H1 (cell line): ENCODE measurements around the gene UBE2I. TPM values are rescaled to one million over a fixed set of nuclear protein-coding genes. Genes with fewer than 3 reads are reported as not detected.

ENCODE experiments used
- CTCF ChIA-PET: fragments of 300-600 bp; sonication (Branson Sonifier 250); formaldehyde crosslinking; loops from one replicate; lab custom pipeline; 2021; ENCODE audit not compliant: partially characterized antibody; lab: Charles Lee
- POLR2A ChIA-PET: fragments of 300-600 bp; sonication (Branson Sonifier 250); formaldehyde crosslinking; loops from one replicate; lab custom pipeline; 2021; ENCODE audit warnings: inconsistent platforms; ENCODE audit not compliant: partially characterized antibody; lab: Charles Lee
- DNase-seq, 2 experiments: peaks; one replicate each; pipeline versions ENCODE4 v3.0.0 to v3.0.0-alpha.2; 2010 to 2022; ENCODE audit warnings: low spot score in 2 of 2, low read depth in 1 of 2, mixed read lengths in 1 of 2
- FAIRE-seq: peaks from 2 replicates; lab custom pipeline; 2011; peaks lifted over from hg19 to GRCh38; lab: Jason Lieb, UNC
- H2AFZ ChIP-seq: 2 replicates; pipeline ENCODE4 v1.8.1; 2012; ENCODE audit warnings: low read length, inconsistent platforms
- H2AK5ac ChIP-seq: 2 replicates; pipeline ENCODE4 v1.6.1; 2013; ENCODE audit warnings: low read depth, low read length
- H2BK120ac ChIP-seq: replicated peaks from 2 replicates; pipeline ENCODE3; 2013; ENCODE audit warnings: low read depth, low read length, inconsistent platforms
- H2BK12ac ChIP-seq: 2 replicates; pipeline ENCODE4 v1.6.1; 2013; ENCODE audit warnings: low read depth, low read length
- H2BK15ac ChIP-seq: 2 replicates; pipeline ENCODE4 v1.6.1; 2013; ENCODE audit warnings: low read length
- H2BK20ac ChIP-seq: 2 replicates; pipeline ENCODE4 v1.6.1; 2013; ENCODE audit warnings: low read length
- H2BK5ac ChIP-seq: 2 replicates; pipeline ENCODE4 v1.6.1; 2013; ENCODE audit warnings: low read depth, low read length
- H3K14ac ChIP-seq: 2 replicates; pipeline ENCODE4 v1.6.1; 2013; ENCODE audit warnings: inconsistent platforms; ENCODE audit not compliant: insufficient read length
- H3K18ac ChIP-seq: 2 replicates; pipeline ENCODE4 v1.6.1; 2013; ENCODE audit warnings: low read length; ENCODE audit errors: extremely low read depth
- H3K23ac ChIP-seq: 2 replicates; pipeline ENCODE4 v1.6.1; 2013; ENCODE audit warnings: inconsistent platforms; ENCODE audit not compliant: insufficient read length
- H3K23me2 ChIP-seq: 2 replicates; pipeline ENCODE4 v1.6.1; 2013; ENCODE audit warnings: low read depth, low read length
- H3K27ac ChIP-seq: 2 replicates; pipeline ENCODE4 v1.6.1; 2011; ENCODE audit warnings: low read depth, low read length, inconsistent platforms
- H3K27me3 ChIP-seq, 4 experiments: replicated peaks in 1 of 4; 1 replicate in 1 of 4; 2 replicates in 3 of 4; pipeline versions ENCODE4 v1.6.1 to v1.8.1; 2011 to 2013; ENCODE audit warnings: low read length in 3 of 4, mild to moderate bottlenecking in 3 of 4, inconsistent platforms in 2 of 4, mixed read lengths in 2 of 4, moderate library complexity in 1 of 4; ENCODE audit not compliant: control insufficient read depth in 3 of 4, insufficient read depth in 3 of 4; ENCODE audit errors: extremely low read depth in 1 of 4
- H3K36me3 ChIP-seq, 4 experiments: 2 replicates each; pipeline versions ENCODE4 v1.6.1 to v1.8.1; 2011 to 2013; ENCODE audit warnings: mild to moderate bottlenecking in 4 of 4, low read length in 3 of 4, moderate library complexity in 2 of 4, control low read depth in 1 of 4, inconsistent platforms in 1 of 4; ENCODE audit not compliant: insufficient read depth in 4 of 4, control insufficient read depth in 2 of 4
- H3K4ac ChIP-seq: replicated peaks from 2 replicates; pipeline ENCODE3; 2013; ENCODE audit warnings: low read length, low read depth, mixed read lengths, inconsistent platforms; ENCODE audit not compliant: insufficient read length
- H3K4me1 ChIP-seq, 4 experiments: replicated peaks in 1 of 4; 1 replicate in 1 of 4; 2 replicates in 3 of 4; pipeline versions ENCODE4 v1.6.1 to v1.8.1; 2011 to 2013; ENCODE audit warnings: low read length in 3 of 4, inconsistent platforms in 2 of 4, mixed read lengths in 1 of 4; ENCODE audit not compliant: insufficient read depth in 4 of 4, control insufficient read depth in 3 of 4
- H3K4me2 ChIP-seq, 2 experiments: 2 replicates each; pipeline versions ENCODE4 v1.6.1 to v1.8.1; 2011 to 2013; ENCODE audit warnings: low read depth in 2 of 2, low read length in 2 of 2, control low read depth in 1 of 2, inconsistent platforms in 1 of 2, mild to moderate bottlenecking in 1 of 2; ENCODE audit not compliant: insufficient read depth in 1 of 2
- H3K4me3 ChIP-seq, 4 experiments: fragments of 200-600, 300-600 bp in 1 of 4; sonication (generic), shearing (Covaris generic), sonication (Bioruptor Twin) in 1 of 4; 2 replicates each; pipeline versions ENCODE4 v1.5.1 to v1.8.1; 2011 to 2016; ENCODE audit warnings: low read length in 4 of 4, low read depth in 3 of 4, control low read depth in 2 of 4, inconsistent platforms in 2 of 4, mild to moderate bottlenecking in 2 of 4, mixed read lengths in 1 of 4, moderate library complexity in 1 of 4; ENCODE audit not compliant: insufficient read depth in 2 of 4; ENCODE audit errors: extremely low read depth in 1 of 4
- H3K56ac ChIP-seq: replicated peaks from 2 replicates; pipeline ENCODE3; 2013; ENCODE audit warnings: low read depth, mild to moderate bottlenecking, mixed read lengths, low read length, inconsistent platforms; ENCODE audit not compliant: insufficient read length
- H3K79me1 ChIP-seq: 2 replicates; pipeline ENCODE4 v1.6.1; 2013; ENCODE audit warnings: low read depth, low read length, control low read depth
- H3K79me2 ChIP-seq, 2 experiments: 2 replicates each; pipeline versions ENCODE4 v1.6.1 to v1.8.1; 2012 to 2013; ENCODE audit warnings: low read length in 2 of 2, mild to moderate bottlenecking in 2 of 2, inconsistent platforms in 1 of 2; ENCODE audit not compliant: insufficient read depth in 2 of 2, control insufficient read depth in 1 of 2
- H3K9ac ChIP-seq, 4 experiments: replicated peaks in 1 of 4; 1 replicate in 1 of 4; 2 replicates in 3 of 4; pipeline versions ENCODE4 v1.6.1 to v1.8.1; 2011 to 2013; ENCODE audit warnings: low read depth in 3 of 4, low read length in 3 of 4, control low read depth in 2 of 4, mild to moderate bottlenecking in 2 of 4, moderate library complexity in 2 of 4, inconsistent platforms in 1 of 4; ENCODE audit errors: extremely low read depth in 1 of 4
- H3K9me3 ChIP-seq, 2 experiments: 2 replicates each; pipeline versions ENCODE4 v1.6.1 to v1.8.1; 2012 to 2013; ENCODE audit warnings: mild to moderate bottlenecking in 2 of 2, moderate library complexity in 2 of 2, control low read depth in 1 of 2, inconsistent platforms in 1 of 2, low read depth in 1 of 2, low read length in 1 of 2, mixed read lengths in 1 of 2; ENCODE audit not compliant: insufficient read depth in 2 of 2
- H4K20me1 ChIP-seq, 2 experiments: replicated peaks in 1 of 2; 2 replicates each; pipeline versions ENCODE3 to v1.8.1; 2011 to 2013; ENCODE audit warnings: inconsistent platforms in 2 of 2, low read length in 2 of 2, mild to moderate bottlenecking in 1 of 2; ENCODE audit not compliant: insufficient read depth in 2 of 2, control insufficient read depth in 1 of 2
- H4K5ac ChIP-seq: 2 replicates; pipeline ENCODE4 v1.6.1; 2013; ENCODE audit warnings: low read length, low read depth, mixed read lengths, inconsistent platforms; ENCODE audit not compliant: insufficient read length
- H4K8ac ChIP-seq: 2 replicates; pipeline ENCODE4 v1.8.0; 2013; ENCODE audit warnings: mild to moderate bottlenecking, moderate library complexity, low read length, inconsistent platforms; ENCODE audit not compliant: insufficient read depth; ENCODE audit errors: extremely low read depth
- H4K91ac ChIP-seq: replicated peaks from 2 replicates; pipeline ENCODE3; 2013; ENCODE audit warnings: low read length, mixed read lengths, inconsistent platforms; ENCODE audit not compliant: insufficient read length
- CBX5 ChIP-seq: fragments of 300-800, 300-1000 bp; sonication (generic); IDR thresholded peaks from 2 replicates; pipeline ENCODE4 v1.7.1; 2016; ENCODE audit warnings: antibody characterized with exemption, low read length, low read depth
- CHD2 ChIP-seq: IDR thresholded peaks from 2 replicates; pipeline ENCODE4 v1.6.1; 2012; ENCODE audit warnings: low read length, improper control_type of control experiment
- CTCF ChIP-seq, 3 experiments: IDR thresholded peaks; 1 replicate in 2 of 3; 2 replicates in 1 of 3; pipeline versions ENCODE4 v1.5.1 to v1.6.1; 2011; ENCODE audit warnings: low read length in 3 of 3, mild to moderate bottlenecking in 3 of 3, inconsistent platforms in 2 of 3, low read depth in 1 of 3, moderate library complexity in 1 of 3; ENCODE audit not compliant: insufficient read depth in 1 of 3; ENCODE audit errors: control extremely low read depth in 1 of 3
- FOSL1 ChIP-seq: IDR thresholded peaks from 2 replicates; pipeline ENCODE4 v1.6.1; 2011; ENCODE audit warnings: mild to moderate bottlenecking, low read depth, low read length, moderate library complexity; ENCODE audit not compliant: insufficient read depth
- GTF2F1 ChIP-seq: IDR thresholded peaks from 2 replicates; pipeline ENCODE4 v1.6.1; 2012; ENCODE audit warnings: low read depth, low read length, improper control_type of control experiment, borderline replicate concordance
- HDAC2 ChIP-seq, 2 experiments: fragments of 300-600 bp in 1 of 2; sonication (generic) in 1 of 2; IDR thresholded peaks; 2 replicates each; pipeline ENCODE4 v1.6.1; 2011 to 2012; ENCODE audit warnings: low read depth in 2 of 2, low read length in 2 of 2, mild to moderate bottlenecking in 2 of 2, moderate library complexity in 2 of 2, borderline replicate concordance in 1 of 2, inconsistent platforms in 1 of 2
- HDAC6 ChIP-seq: IDR thresholded peaks from one replicate; pipeline ENCODE4 v1.7.1; 2012; ENCODE audit warnings: low read depth, mild to moderate bottlenecking, inconsistent platforms, low read length, moderate library complexity
- KDM4A ChIP-seq: IDR thresholded peaks from one replicate; pipeline ENCODE4 v1.7.1; 2012; ENCODE audit warnings: low read depth, mild to moderate bottlenecking, moderate library complexity, low read length, inconsistent platforms; ENCODE audit not compliant: severe bottlenecking
- MAFK ChIP-seq: IDR thresholded peaks from 2 replicates; pipeline ENCODE4 v1.6.1; 2012; ENCODE audit warnings: low read depth, mild to moderate bottlenecking, improper control_type of control experiment, low read length
- SP4 ChIP-seq: IDR thresholded peaks from 2 replicates; pipeline ENCODE4 v1.6.1; 2012; ENCODE audit warnings: low read length, inconsistent platforms
- WGBS, 2 experiments: shearing (Covaris generic) in 1 of 2; methylation state at CpG; one replicate each; pipeline versions ENCODE4 v1.1.6 to v1.1.7; 2013 to 2015; ENCODE audit warnings: low lambda C conversion rate in 2 of 2, mixed read lengths in 2 of 2, inconsistent platforms in 1 of 2, low coverage in 1 of 2, missing lambda C conversion rate in 1 of 2; ENCODE audit not compliant: insufficient replicate concordance in 2 of 2, insufficient coverage in 1 of 2, insufficient read length in 1 of 2; ENCODE audit errors: extremely low coverage in 1 of 2, missing lambda C conversion rate in 1 of 2; 5-methylcytosine and 5-hydroxymethylcytosine counted together
- polyA plus RNA-seq, 7 experiments: library from polyadenylated mRNA; depleted of rRNA in 3 of 7; stranded (reverse) in 5 of 7; unstranded in 2 of 7; fragments of >200 nt in 5 of 7; fragments of 200-250 nt in 2 of 7; gene quantifications; 1 replicate in 5 of 7; 2 replicates in 1 of 7; 4 replicates in 1 of 7; pipeline versions ENCODE4 v1.2.1 to v1.2.3, GENCODE V29; 2011 to 2013; ENCODE audit warnings: missing spikeins in 2 of 7, mixed read lengths in 2 of 7
- total RNA-seq: library from RNA; stranded (reverse); fragmentation: NEBNext Ultra II Directional; extraction: Animal tissue kit (Norgen Biotek cat#: 25700); gene quantifications from 2 replicates; pipeline ENCODE4 v1.2.1, GENCODE V29; 2021

UBE2I gene
- total and polyA plus RNA-seq, 2 of the 8 experiments (the other 6 are each of a cell fraction or from before 2014, with no cell fraction given), result 148 to 268 TPM

GRCh38 chr16:1366712-1367299 is 57.4 kb downstream of the UBE2I start:
- H3K4me1 ChIP-seq, result no peaks in the 10 kb centered on the region
- POLR2A ChIA-PET, result interaction anchor here (0.6 to 6.6 kb wide), 3 partner anchors 8 to 41 kb away, joined by 3 to 44 read pairs (median 3); no protein-coding TSS in a partner anchor
- no peak overlapping the region for H3K4ac ChIP-seq
- H4K5ac ChIP-seq, result no peak overlapping the region
- H3K18ac ChIP-seq, result no peak overlapping the region
- H3K9ac ChIP-seq, result no peak overlapping the region
- peaks cover 0 to 5% of the 10 kb centered on the region in 2 experiments; a peak in 1 of 4 replicates for H3K79me2 ChIP-seq
- peaks cover 13 to 50% (median 21%) of the 10 kb centered on the region in 4 experiments for H3K36me3 ChIP-seq
- H3K9me3 ChIP-seq, result no peaks in the 10 kb centered on the region
- H2BK5ac ChIP-seq, result no peak overlapping the region
- no peak overlapping the region for H3K4me2 ChIP-seq
- H2BK15ac ChIP-seq, result no peak overlapping the region
- H2AK5ac ChIP-seq, result no peak overlapping the region
- no peak overlapping the region for H2BK20ac ChIP-seq
- H3K56ac ChIP-seq, result no peak overlapping the region
- no peak overlapping the region for H2AFZ ChIP-seq
- H3K23me2 ChIP-seq, result no peaks in the 10 kb centered on the region
- no peak overlapping the region for H3K27ac ChIP-seq
- H4K8ac ChIP-seq, result no peak overlapping the region; the same call in 1 of the 2 replicates
- no peak overlapping the region for H2BK120ac ChIP-seq
- DNase-seq (no peak), FAIRE-seq (no peak)
- H4K20me1 ChIP-seq, result peaks cover 5 to 26% of the 10 kb centered on the region in 2 experiments
- no peak overlapping the region for H4K91ac ChIP-seq
- TF ChIP-seq CBX5 (no peak), CTCF (IDR thresholded peaks at IDR 0.05; ENCODE audit: control extremely low read depth in 1 of 3, insufficient read depth in 1 of 3, low read depth in 1 of 3, low read length in 3 of 3) (no peak), HDAC6 (no peak), HDAC2 (IDR thresholded peaks at IDR 0.05; ENCODE audit: borderline replicate concordance in 1 of 2, low read depth in 2 of 2, low read length in 2 of 2) (no peak), SP4 (no peak), GTF2F1 (no peak), MAFK (no peak), FOSL1 (no peak), CHD2 (no peak), KDM4A (no peak)
- CTCF ChIA-PET, result interaction anchor here (0.8 to 1.3 kb wide), 3 partner anchors 11 to 13 kb away, joined by 3 to 7 read pairs (median 4); no protein-coding TSS in a partner anchor
- no peaks in the 10 kb centered on the region for H3K27me3 ChIP-seq
- peaks cover 5% of the 10 kb centered on the region; the same call in 1 of the 2 replicates for H3K79me1 ChIP-seq
- H3K14ac ChIP-seq, result no peak overlapping the region
- H3K23ac ChIP-seq, result no peak overlapping the region
- H3K4me3 ChIP-seq, result no peak overlapping the region
- H2BK12ac ChIP-seq, result no peak overlapping the region
- WGBS, 2 experiments, result 95% methylated on average over 20 of the region's 24 CpGs; no CpG with 5 or more reads in 1 of the 2 experiments
